Natural killer cell (primary cell): ENCODE measurements around the gene DOK3. TPM values are rescaled to one million over a fixed set of nuclear protein-coding genes. Genes with fewer than 3 reads are reported as not detected.

Experiments
- ATAC-seq, 3 donors: fragments of 150-1000 bp in 2 of 3; fragments of 200-7000 bp in 1 of 3; cut with Tn5 transposase; 1 replicate in 1 of 3; 2 replicates in 2 of 3; pipeline ENCODE4 v1.10.0; 2021; ENCODE audit warnings: mild to moderate bottlenecking in 2 of 3, moderate library complexity in 2 of 3
- DNase-seq, 2 donors: peaks; one replicate each; pipeline versions ENCODE4 v3.0.0 to v3.0.0-alpha.2; 2013 to 2021; ENCODE audit warnings: mixed read lengths in 1 of 2
- H3K27ac ChIP-seq: one replicate; pipeline ENCODE4 v1.5.1; 2013; ENCODE audit warnings: mild to moderate bottlenecking, low read length
- H3K27me3 ChIP-seq: one replicate; pipeline ENCODE4 v1.6.1; 2013; ENCODE audit warnings: low read length; ENCODE audit not compliant: control insufficient read depth, insufficient read depth
- H3K36me3 ChIP-seq: one replicate; pipeline ENCODE4 v1.6.1; 2013; ENCODE audit warnings: low read length; ENCODE audit not compliant: control insufficient read depth, insufficient read depth
- H3K4me1 ChIP-seq: one replicate; pipeline ENCODE4 v1.6.1; 2013; ENCODE audit warnings: low read length; ENCODE audit not compliant: control insufficient read depth, insufficient read depth
- H3K4me3 ChIP-seq: one replicate; pipeline ENCODE4 v1.5.1; 2013; ENCODE audit warnings: low read length
- H3K9me3 ChIP-seq: one replicate; pipeline ENCODE4 v1.6.1; 2013; ENCODE audit warnings: low read length; ENCODE audit not compliant: control insufficient read depth, insufficient read depth
- H3K27ac Mint-ChIP-seq, 2 donors: one replicate each; pipeline ENCODE4 v1.8.0; 2022; ENCODE audit warnings: mild to moderate bottlenecking in 2 of 2, mixed read lengths in 2 of 2, moderate library complexity in 1 of 2
- H3K27me3 Mint-ChIP-seq, 2 donors: one replicate each; pipeline ENCODE4 v1.8.0; 2022; ENCODE audit warnings: low read depth in 2 of 2, mixed read lengths in 2 of 2
- H3K36me3 Mint-ChIP-seq: one replicate; pipeline ENCODE4 v1.8.0; 2022; ENCODE audit warnings: mixed read lengths
- H3K4me1 Mint-ChIP-seq, 2 donors: one replicate each; pipeline ENCODE4 v1.8.0; 2022; ENCODE audit warnings: mixed read lengths in 2 of 2
- H3K4me3 Mint-ChIP-seq: one replicate; pipeline ENCODE4 v1.8.0; 2022; ENCODE audit warnings: mild to moderate bottlenecking, moderate library complexity, mixed read lengths
- H3K9me3 Mint-ChIP-seq, 2 donors: one replicate each; pipeline ENCODE4 v1.8.0; 2022; ENCODE audit warnings: mixed read lengths in 2 of 2
- WGBS: methylation state at CpG from one replicate; pipeline ENCODE4 v1.1.7; 2013; ENCODE audit warnings: missing lambda C conversion rate; ENCODE audit not compliant: insufficient coverage; 5-methylcytosine and 5-hydroxymethylcytosine counted together
- intact Hi-C: fragments of 100-400 bp; cut with micrococcal nuclease; formaldehyde crosslinking; loops from one replicate; pipeline ENCODE4 v1.14.2; 2022
- total RNA-seq, 4 donors: library from RNA; stranded (reverse); fragments of 120-200 nt in 1 of 4; gene quantifications; one replicate each; pipeline versions ENCODE4 v1.2.3 to v1.2.4, GENCODE V29; 2013 to 2022
- TF ChIP-seq, protein P1 (sequence below): fragments of 200-600 bp; IDR thresholded peaks from one replicate; pipeline ENCODE4 v1.8.0; 2022; ENCODE audit warnings: antibody characterized with exemption

DOK3 gene
- total RNA-seq, 3 donors from 2014 or later (not counting 1 experiment from before 2014, with no cell fraction given), result 3.5 to 19.8 (median 9.1) TPM

DNA sequence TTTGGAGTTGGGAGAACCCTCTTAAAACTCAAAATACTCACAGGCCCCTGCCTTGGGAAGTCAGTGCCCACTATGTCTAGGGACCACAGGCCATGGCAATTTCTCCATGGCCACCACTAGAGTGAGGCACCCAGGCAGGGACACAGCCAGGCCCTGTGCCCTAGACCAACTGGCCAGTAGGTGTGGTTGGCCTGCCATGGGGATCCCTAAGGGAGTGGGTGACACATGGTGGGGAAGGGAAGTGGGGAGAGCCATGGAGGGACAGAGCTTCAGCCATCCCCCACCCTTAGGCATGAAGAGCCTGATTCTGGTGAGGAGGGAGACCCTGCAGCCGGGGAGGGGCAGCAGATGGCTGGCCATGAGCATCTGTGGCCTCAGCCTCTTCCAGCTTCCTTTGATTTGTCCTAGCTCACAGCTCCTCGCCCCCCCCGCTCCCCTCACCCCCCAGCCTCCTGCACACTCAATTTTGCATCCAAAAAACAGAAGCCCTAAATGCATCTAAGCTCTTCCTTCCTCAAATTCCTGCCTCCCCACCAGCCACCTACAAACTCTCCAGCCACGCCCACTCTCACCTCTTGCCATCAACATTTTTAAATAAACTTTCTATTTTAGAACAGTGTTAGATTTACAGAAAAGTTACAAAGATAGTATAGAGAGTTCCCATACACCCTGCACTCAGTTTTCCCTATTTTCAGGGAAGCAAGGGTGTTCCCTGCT lies 34.6 kb downstream of the DOK3 start:
- Mint-ChIP-seq H3K4me3 (peak overlapping the region; percentile 89), H3K27me3 (peaks cover 0 to 16% of the 10 kb centered on the region in 2 donors), H3K36me3 (no peaks in the 10 kb centered on the region), H3K4me1 (peaks cover 15 to 65% of the 10 kb centered on the region in 2 donors), H3K9me3 (no peaks in the 10 kb centered on the region), H3K27ac (peak overlapping the region in 1 of 2 donors; percentile 87)
- Histone ChIP-seq H3K27ac (no peak overlapping the region), H3K4me1 (peaks cover 44% of the 10 kb centered on the region), H3K9me3 (no peaks in the 10 kb centered on the region), H3K27me3 (peaks cover 15% of the 10 kb centered on the region), H3K4me3 (no peak overlapping the region), H3K36me3 (no peaks in the 10 kb centered on the region)
- TF ChIP-seq, protein P1, sequence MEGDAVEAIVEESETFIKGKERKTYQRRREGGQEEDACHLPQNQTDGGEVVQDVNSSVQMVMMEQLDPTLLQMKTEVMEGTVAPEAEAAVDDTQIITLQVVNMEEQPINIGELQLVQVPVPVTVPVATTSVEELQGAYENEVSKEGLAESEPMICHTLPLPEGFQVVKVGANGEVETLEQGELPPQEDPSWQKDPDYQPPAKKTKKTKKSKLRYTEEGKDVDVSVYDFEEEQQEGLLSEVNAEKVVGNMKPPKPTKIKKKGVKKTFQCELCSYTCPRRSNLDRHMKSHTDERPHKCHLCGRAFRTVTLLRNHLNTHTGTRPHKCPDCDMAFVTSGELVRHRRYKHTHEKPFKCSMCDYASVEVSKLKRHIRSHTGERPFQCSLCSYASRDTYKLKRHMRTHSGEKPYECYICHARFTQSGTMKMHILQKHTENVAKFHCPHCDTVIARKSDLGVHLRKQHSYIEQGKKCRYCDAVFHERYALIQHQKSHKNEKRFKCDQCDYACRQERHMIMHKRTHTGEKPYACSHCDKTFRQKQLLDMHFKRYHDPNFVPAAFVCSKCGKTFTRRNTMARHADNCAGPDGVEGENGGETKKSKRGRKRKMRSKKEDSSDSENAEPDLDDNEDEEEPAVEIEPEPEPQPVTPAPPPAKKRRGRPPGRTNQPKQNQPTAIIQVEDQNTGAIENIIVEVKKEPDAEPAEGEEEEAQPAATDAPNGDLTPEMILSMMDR, result no peak
- no peak for DNase-seq
- intact Hi-C loops, result no loop called here
- 50% methylated on average over 4 of the region's 4 CpGs for WGBS
- no peak for ATAC-seq

- Histone ChIP-seq H3K36me3 (no peaks in the 10 kb centered on the region), H3K27me3 (peaks cover 15% of the 10 kb centered on the region), H3K9me3 (no peaks in the 10 kb centered on the region), H3K4me3 (no peak overlapping the region), H3K27ac (no peak overlapping the region), H3K4me1 (peaks cover 35% of the 10 kb centered on the region)
- no peaks in the 10 kb centered on the region for H3K36me3 Mint-ChIP-seq
- intact Hi-C loops, result no loop called here
- peak overlapping the region in 1 of 2 donors; percentile 87 for H3K27ac Mint-ChIP-seq
- peaks cover 11 to 56% of the 10 kb centered on the region in 2 donors for H3K4me1 Mint-ChIP-seq
- H3K27me3 Mint-ChIP-seq, result peaks cover 0 to 16% of the 10 kb centered on the region in 2 donors
- DNase-seq (no peak), ATAC-seq (no peak)
- peak overlapping the region; percentile 89 for H3K4me3 Mint-ChIP-seq
- 87% methylated on average over 7 of the region's 7 CpGs for WGBS
- TF ChIP-seq, protein P1, result no peak
- H3K9me3 Mint-ChIP-seq, result no peaks in the 10 kb centered on the region
These were observed 35.6 kb downstream of the DOK3 start for GRCh38 chr5:177474002-177474476.

DNA sequence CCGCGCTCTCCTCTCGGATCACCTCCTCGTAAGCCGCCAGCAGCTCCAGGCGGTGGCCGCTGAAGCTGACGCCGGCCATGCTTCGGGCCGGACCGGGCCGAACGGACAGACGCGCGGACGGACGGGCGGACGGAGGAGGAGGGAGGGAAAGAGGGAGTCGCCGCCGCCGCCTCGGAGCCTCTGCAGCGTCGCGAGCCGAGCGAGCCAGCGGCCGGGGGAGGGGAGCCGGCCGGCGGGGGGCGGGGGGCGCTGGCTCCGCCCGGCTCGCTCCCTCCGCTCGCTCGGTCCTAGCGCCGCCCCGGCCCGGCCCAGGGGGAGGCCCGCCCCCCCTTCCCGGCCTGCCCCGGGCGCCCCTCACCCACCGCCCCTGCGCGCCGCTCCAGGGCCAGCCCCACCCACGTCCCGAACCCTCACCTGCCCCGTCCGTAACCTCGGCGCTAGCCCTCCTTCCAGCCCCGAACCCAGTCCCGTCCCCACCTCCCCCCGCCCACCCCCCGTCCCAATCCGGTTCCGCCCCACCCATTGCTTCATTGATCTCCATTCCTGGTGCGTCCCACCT lies 36.1 kb downstream of the DOK3 start, which contains the start of gene DBN1:
Gene DBN1, minus strand, starts transcription at position 192 of the 559 bp plus-strand sequence. Its CDS starts 113 bp downstream, at position 79.
- H3K9me3 ChIP-seq, result no peaks in the 10 kb centered on the region
- ATAC-seq (peak; percentile 39 to 52 (median 44)), DNase-seq (peak in 1 of 2 donors; percentile 42)
- 3% methylated on average over 54 of the region's 69 CpGs for WGBS
- H3K4me1 ChIP-seq, result peaks cover 34% of the 10 kb centered on the region
- H3K4me1 Mint-ChIP-seq, result peaks cover 11 to 56% of the 10 kb centered on the region in 2 donors
- intact Hi-C loops, result no loop called here
- H3K4me3 ChIP-seq, result peak within 1 kb of the TSS; percentile 19
- no peaks in the 10 kb centered on the region for H3K9me3 Mint-ChIP-seq
- TF ChIP-seq, protein P1, result no peak
- H3K36me3 ChIP-seq, result no peaks in the 10 kb centered on the region
- no peak within 1 kb of the TSS for H3K27ac ChIP-seq
- peak within 1 kb of the TSS in 1 of 2 donors; percentile 87 for H3K27ac Mint-ChIP-seq
- H3K36me3 Mint-ChIP-seq, result no peaks in the 10 kb centered on the region
- peak within 1 kb of the TSS; percentile 89 for H3K4me3 Mint-ChIP-seq
- peaks cover 15% of the 10 kb centered on the region for H3K27me3 ChIP-seq
- H3K27me3 Mint-ChIP-seq, result peaks cover 0 to 16% of the 10 kb centered on the region in 2 donors
